K562 (cell line): ENCODE measurements around the gene LGALS16. TPM values are rescaled to one million over a fixed set of nuclear protein-coding genes. Genes with fewer than 3 reads are reported as not detected.

Experiments used
- ATAC-seq: fragments of 200-7000 bp; cut with Tn5 transposase; 3 replicates; pipeline ENCODE4 v1.9.1; 2020; ENCODE audit warnings: moderate library complexity
- BruUV-seq: library from RNA; stranded (reverse); fragments of 400-500 nt; replicated peaks from 2 replicates; lab custom pipeline; 2021; lab: Mats Ljungman, UMichigan
- CTCF ChIA-PET: fragments of 300-600 bp; formaldehyde crosslinking; extraction: SDS; loops from one replicate; lab custom pipeline; 2021; ENCODE audit warnings: low intra/inter-chr PET ratio; lab: Yijun Ruan, JAX
- POLR2A ChIA-PET: fragments of 300-600, 350-650 bp; sonication (Branson Sonifier 250); formaldehyde crosslinking; extraction: SDS; loops from one replicate; lab custom pipeline; 2021; ENCODE audit warnings: antibody characterized with exemption, inconsistent platforms; lab: Yijun Ruan, JAX
- DNase-seq, 4 experiments: peaks; one replicate each; pipeline versions ENCODE4 v3.0.0 to v3.0.0-alpha.2; 2011 to 2018; ENCODE audit warnings: low spot score in 3 of 4, mixed read lengths in 3 of 4; ENCODE audit errors: extremely low read depth in 1 of 4
- FAIRE-seq: peaks from 2 replicates; lab custom pipeline; 2011; peaks lifted over from hg19 to GRCh38; lab: Jason Lieb, UNC
- H2AFZ ChIP-seq: 2 replicates; pipeline ENCODE4 v1.6.0; 2011; ENCODE audit warnings: low read depth, low read length, control low read depth, inconsistent platforms
- H3K27ac ChIP-seq: fragments of 200-600 bp; 3 replicates; pipeline ENCODE4 v1.8.0; 2011; ENCODE audit warnings: low read depth, mild to moderate bottlenecking, control low read depth, inconsistent platforms, low read length, moderate library complexity, mixed read lengths; ENCODE audit errors: extremely low read depth
- H3K27me3 ChIP-seq, 2 experiments: fragments of 300-600 bp in 1 of 2; 2 replicates in 1 of 2; 3 replicates in 1 of 2; pipeline versions ENCODE4 v1.6.0 to v1.8.0; 2011; ENCODE audit warnings: inconsistent platforms in 2 of 2, low read length in 2 of 2, mild to moderate bottlenecking in 1 of 2, mixed read lengths in 1 of 2, moderate library complexity in 1 of 2; ENCODE audit not compliant: control insufficient read depth in 2 of 2, insufficient read depth in 2 of 2
- H3K36me3 ChIP-seq: fragments of 300-600 bp; 3 replicates; pipeline ENCODE4 v1.8.0; 2011; ENCODE audit warnings: mild to moderate bottlenecking, low read length, inconsistent platforms; ENCODE audit not compliant: control insufficient read depth, insufficient read depth
- H3K4me1 ChIP-seq, 2 experiments: fragments of 200-600 bp in 1 of 2; replicated peaks in 1 of 2; 2 replicates in 1 of 2; 3 replicates in 1 of 2; pipeline versions ENCODE4 v1.5.1 to v1.8.0; 2011; ENCODE audit warnings: inconsistent platforms in 2 of 2, low read length in 2 of 2, mild to moderate bottlenecking in 1 of 2, mixed read lengths in 1 of 2, moderate library complexity in 1 of 2; ENCODE audit not compliant: control insufficient read depth in 2 of 2, insufficient read depth in 2 of 2
- H3K4me2 ChIP-seq: 2 replicates; pipeline ENCODE4 v1.6.1; 2011; ENCODE audit warnings: low read length, control low read depth, inconsistent platforms, mixed read lengths; ENCODE audit not compliant: insufficient read depth
- H3K4me3 ChIP-seq: fragments of 200-600 bp; sonication (generic), shearing (Covaris generic); 2 replicates; pipeline ENCODE4 v1.5.1; 2016; ENCODE audit warnings: control low read depth, inconsistent platforms
- H3K79me2 ChIP-seq: fragments of 200-600 bp; 3 replicates; pipeline ENCODE4 v1.8.0; 2011; ENCODE audit warnings: low read length, inconsistent platforms; ENCODE audit not compliant: control insufficient read depth, insufficient read depth
- H3K9ac ChIP-seq, 2 experiments: 2 replicates each; pipeline versions ENCODE4 v1.6.0 to v1.6.1; 2011; ENCODE audit warnings: low read depth in 2 of 2, low read length in 2 of 2, control low read depth in 1 of 2, inconsistent platforms in 1 of 2, mild to moderate bottlenecking in 1 of 2, mixed read lengths in 1 of 2; ENCODE audit not compliant: insufficient read depth in 1 of 2
- H3K9me1 ChIP-seq: one replicate; pipeline ENCODE4 v1.6.0; 2011; ENCODE audit warnings: inconsistent platforms, mild to moderate bottlenecking, low read length, moderate library complexity; ENCODE audit not compliant: control insufficient read depth, insufficient read depth
- H3K9me3 ChIP-seq: replicated peaks from 2 replicates; pipeline ENCODE4 v1.5.1; 2011; ENCODE audit warnings: low read depth, low read length, inconsistent platforms; ENCODE audit not compliant: control insufficient read depth, insufficient read depth
- H4K20me1 ChIP-seq: replicated peaks from 2 replicates; pipeline ENCODE4 v1.6.1; 2011; ENCODE audit warnings: low read length, inconsistent platforms, mixed read lengths; ENCODE audit not compliant: control insufficient read depth, insufficient read depth
- MLLT1 ChIP-seq, 2 experiments: fragments of 450-650 bp; IDR thresholded peaks; 2 replicates each; pipeline ENCODE4 v1.6.1; 2016
- ZBTB17 ChIP-seq: fragments of 450-650 bp; formaldehyde crosslinking; IDR thresholded peaks from 2 replicates; pipeline ENCODE4 v1.4.0; 2020; ENCODE audit warnings: mild to moderate bottlenecking
- ZBTB2 ChIP-seq: fragments of 450-650 bp; IDR thresholded peaks from 2 replicates; pipeline ENCODE4 v1.6.1; 2016; ENCODE audit warnings: antibody characterized with exemption
- ZBTB8A ChIP-seq: fragments of 450-650 bp; IDR thresholded peaks from 2 replicates; pipeline ENCODE4 v1.6.1; 2018; ENCODE audit warnings: mild to moderate bottlenecking, moderate library complexity; ENCODE audit not compliant: partially characterized antibody
- ZNF124 ChIP-seq: sonication (generic); formaldehyde crosslinking; IDR thresholded peaks from 2 replicates; pipeline ENCODE4 v1.8.1; 2022; ENCODE audit warnings: missing genetic modification reagents
- ZNF175 ChIP-seq: fragments of 200-800 bp; sonication (Bioruptor generic); IDR thresholded peaks from 2 replicates; pipeline ENCODE4 v1.6.1; 2016; ENCODE audit warnings: low read depth, mild to moderate bottlenecking, missing genetic modification characterization, missing compliant biosample characterization
- ZNF408 ChIP-seq: fragments of 250-450 bp; sonication (Bioruptor Pico); IDR thresholded peaks from 2 replicates; pipeline ENCODE4 v1.4.0; 2020; ENCODE audit warnings: low read depth, mild to moderate bottlenecking, moderate library complexity
- WGBS: fragments of 100-300 bp; shearing (Covaris generic); methylation state at CpG from one replicate; pipeline ENCODE4 v1.1.6; 2016; ENCODE audit warnings: low coverage, mixed read lengths; ENCODE audit not compliant: insufficient coverage; ENCODE audit errors: missing lambda C conversion rate; 5-methylcytosine and 5-hydroxymethylcytosine counted together
- in situ Hi-C: fragments of 300-500 bp; cut with MboI; formaldehyde crosslinking; loops from 4 replicates; pipeline ENCODE4 v1.15.0; 2018; ENCODE audit warnings: inconsistent platforms, mixed read lengths
- intact Hi-C: fragments of 100-400 bp; cut with micrococcal nuclease; formaldehyde crosslinking; loops from 2 replicates; pipeline ENCODE4 v1.14.2; 2022
- polyA plus RNA-seq, 8 experiments: library from polyadenylated mRNA; depleted of rRNA in 4 of 8; stranded (reverse) in 5 of 8; unstranded in 3 of 8; fragments of >200 nt; fragmentation: Nextera tagmentation in 2 of 8; fragmentation: Illumina TruSeq in 1 of 8; extraction: Ambion mirVana in 2 of 8; extraction: Trizol in 1 of 8; gene quantifications; 2 replicates each; pipeline versions ENCODE4 v1.2.1 to v1.2.3, GENCODE V29; 2011 to 2014; ENCODE audit warnings: inconsistent platforms in 1 of 8, missing spikeins in 1 of 8
- total RNA-seq, 7 experiments: library from RNA; depleted of rRNA in 6 of 7; stranded (reverse); fragments of >200 nt in 6 of 7; fragmentation: Illumina TruSeq in 2 of 7; extraction: Trizol in 2 of 7; gene quantifications; 2 replicates each; pipeline versions ENCODE4 v1.2.1 to v1.2.3, GENCODE V29; 2011 to 2021; ENCODE audit warnings: low replicate concordance in 1 of 7
- TF ChIP-seq, protein P1 (sequence below): fragments of 450-650 bp; formaldehyde crosslinking; IDR thresholded peaks from 2 replicates; pipeline ENCODE4 v1.4.0; 2020; ENCODE audit warnings: mild to moderate bottlenecking, moderate library complexity
- TF ChIP-seq, protein P2 (sequence below): sonication (generic); formaldehyde crosslinking; IDR thresholded peaks from 2 replicates; pipeline ENCODE4 v1.8.0; 2022; ENCODE audit warnings: mild to moderate bottlenecking, low read depth, missing genetic modification reagents

LGALS16 gene
- total and polyA plus RNA-seq, 9 of the 15 experiments (the other 6 are each of a cell fraction or from before 2014, with no cell fraction given), result not detected

DNA sequence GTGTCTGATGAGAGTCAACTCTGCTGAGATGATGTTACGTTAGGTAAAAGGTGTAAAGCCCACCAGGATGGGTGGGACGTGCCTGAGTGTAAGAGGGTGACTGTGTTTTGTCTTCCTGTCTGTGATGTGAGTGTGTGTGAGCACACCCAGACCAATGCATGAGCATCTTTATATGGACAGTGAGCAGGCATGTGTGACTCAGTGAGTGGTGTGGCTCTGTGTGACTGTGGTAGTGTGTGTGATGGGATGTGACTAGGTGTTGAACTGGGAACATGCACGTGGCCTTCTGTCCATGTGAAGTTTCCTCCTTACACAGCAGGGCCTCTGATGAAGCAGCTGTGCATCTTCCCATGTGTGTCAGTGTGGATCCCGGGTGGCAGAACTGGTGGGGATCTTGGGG, 17.8 kb upstream of the LGALS16 start:
- ChIA-PET CTCF (no interaction called here), POLR2A (no interaction called here)
- no peak for ATAC-seq
- H4K20me1 ChIP-seq, result no peaks in the 10 kb centered on the region
- no peaks in the 10 kb centered on the region for H3K79me2 ChIP-seq
- no peak for FAIRE-seq
- H3K9ac ChIP-seq, result no peak overlapping the region
- no peaks in the 10 kb centered on the region for H3K4me1 ChIP-seq
- H2AFZ ChIP-seq, result no peak overlapping the region
- no peaks in the 10 kb centered on the region for H3K9me1 ChIP-seq
- WGBS, result 0% methylated on average over 4 of the region's 4 CpGs
- DNase-seq, result no peak
- in situ Hi-C loops (no loop called here), intact Hi-C loops (no loop called here)
- H3K9me3 ChIP-seq, result no peaks in the 10 kb centered on the region
- TF ChIP-seq ZNF408 (CRISPR knock-in tag) (no peak), ZNF124 (CRISPR knock-in tag) (no peak), ZBTB8A (no peak), ZBTB2 (no peak), ZNF175 (CRISPR knock-in tag) (no peak), MLLT1 (IDR thresholded peaks at IDR 0.05) (no peak), ZBTB17 (CRISPR knock-in tag) (no peak)
- TF ChIP-seq, protein P1, sequence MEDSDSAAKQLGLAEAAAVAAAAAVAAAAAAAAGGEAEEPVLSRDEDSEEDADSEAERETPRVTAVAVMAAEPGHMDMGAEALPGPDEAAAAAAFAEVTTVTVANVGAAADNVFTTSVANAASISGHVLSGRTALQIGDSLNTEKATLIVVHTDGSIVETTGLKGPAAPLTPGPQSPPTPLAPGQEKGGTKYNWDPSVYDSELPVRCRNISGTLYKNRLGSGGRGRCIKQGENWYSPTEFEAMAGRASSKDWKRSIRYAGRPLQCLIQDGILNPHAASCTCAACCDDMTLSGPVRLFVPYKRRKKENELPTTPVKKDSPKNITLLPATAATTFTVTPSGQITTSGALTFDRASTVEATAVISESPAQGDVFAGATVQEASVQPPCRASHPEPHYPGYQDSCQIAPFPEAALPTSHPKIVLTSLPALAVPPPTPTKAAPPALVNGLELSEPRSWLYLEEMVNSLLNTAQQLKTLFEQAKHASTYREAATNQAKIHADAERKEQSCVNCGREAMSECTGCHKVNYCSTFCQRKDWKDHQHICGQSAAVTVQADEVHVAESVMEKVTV (CRISPR knock-in tag), result no peak
- TF ChIP-seq, protein P2, sequence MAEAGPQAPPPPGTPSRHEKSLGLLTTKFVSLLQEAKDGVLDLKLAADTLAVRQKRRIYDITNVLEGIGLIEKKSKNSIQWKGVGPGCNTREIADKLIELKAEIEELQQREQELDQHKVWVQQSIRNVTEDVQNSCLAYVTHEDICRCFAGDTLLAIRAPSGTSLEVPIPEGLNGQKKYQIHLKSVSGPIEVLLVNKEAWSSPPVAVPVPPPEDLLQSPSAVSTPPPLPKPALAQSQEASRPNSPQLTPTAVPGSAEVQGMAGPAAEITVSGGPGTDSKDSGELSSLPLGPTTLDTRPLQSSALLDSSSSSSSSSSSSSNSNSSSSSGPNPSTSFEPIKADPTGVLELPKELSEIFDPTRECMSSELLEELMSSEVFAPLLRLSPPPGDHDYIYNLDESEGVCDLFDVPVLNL (CRISPR knock-in tag), result no peak
- no TSS peak for BruUV-seq
- H3K27me3 ChIP-seq, result peaks cover 0 to 9% of the 10 kb centered on the region in 2 experiments; a peak in 1 of 5 replicates
- H3K27ac ChIP-seq, result no peak overlapping the region; the same call in 2 of the 3 replicates
- no peak overlapping the region for H3K4me2 ChIP-seq
- no peak overlapping the region for H3K4me3 ChIP-seq
- H3K36me3 ChIP-seq, result no peaks in the 10 kb centered on the region
